Measurements from ENCODE around the gene HMOX1. TPM values are rescaled to one million over a fixed set of nuclear protein-coding genes. Genes with fewer than 3 reads are reported as not detected.

Gene HMOX1
- total and polyA plus RNA-seq, 2 of the 8 experiments (the other 6 are each of a cell fraction or from before 2014, with no cell fraction given) = 25.0 to 41.6 TPM

DNA sequence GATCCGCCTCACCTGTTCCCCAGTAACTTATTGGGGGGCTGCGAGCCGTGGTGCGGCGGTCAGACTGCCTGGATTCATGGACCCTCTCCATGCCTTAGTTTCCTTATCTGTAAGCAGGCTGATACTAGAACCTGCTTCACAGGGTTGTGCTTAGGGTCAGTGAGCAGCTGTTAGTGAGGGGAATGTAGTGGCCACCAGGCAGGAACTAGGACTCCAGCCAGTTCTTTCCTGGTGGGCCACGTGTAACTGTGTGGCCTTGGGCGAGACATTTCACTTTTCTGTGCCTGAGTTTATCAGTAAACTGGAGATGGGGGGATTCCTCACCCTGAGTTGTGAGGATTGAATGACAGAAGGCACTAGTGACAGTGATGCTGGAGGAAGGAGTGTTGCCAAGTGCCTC, 43.9 kb downstream of the HMOX1 start:
- Histone ChIP-seq H3K79me1 (ENCODE audit: low read depth, low read length) (no peaks in the 10 kb centered on the region; the same call in 1 of the 2 replicates), H2BK15ac (ENCODE audit: low read length) (no peak overlapping the region), H3K56ac (replicated peaks; ENCODE audit: insufficient read length, low read depth, low read length) (no peak overlapping the region), H3K27ac (ENCODE audit: low read depth, low read length) (no peak overlapping the region), H3K9ac (replicated peaks in 1 of 4; ENCODE audit: extremely low read depth in 1 of 4, low read depth in 3 of 4, low read length in 3 of 4) (no peak overlapping the region), H3K79me2 (ENCODE audit: control insufficient read depth in 1 of 2, insufficient read depth in 2 of 2, low read length in 2 of 2) (peaks cover 0 to 9% of the 10 kb centered on the region in 2 experiments; a peak in 1 of 4 replicates), H2BK12ac (ENCODE audit: low read depth, low read length) (no peak overlapping the region), H3K23me2 (ENCODE audit: low read depth, low read length) (no peaks in the 10 kb centered on the region), H2BK5ac (ENCODE audit: low read depth, low read length) (no peak overlapping the region), H4K20me1 (replicated peaks in 1 of 2; ENCODE audit: control insufficient read depth in 1 of 2, insufficient read depth in 2 of 2, low read length in 2 of 2) (peaks cover 20 to 22% of the 10 kb centered on the region in 2 experiments), H4K5ac (ENCODE audit: insufficient read length, low read depth, low read length) (no peak overlapping the region), H3K4ac (replicated peaks; ENCODE audit: insufficient read length, low read depth, low read length) (no peak overlapping the region), H2AK5ac (ENCODE audit: low read depth, low read length) (no peak overlapping the region), H3K9me3 (ENCODE audit: insufficient read depth in 2 of 2, low read depth in 1 of 2, low read length in 1 of 2) (no peaks in the 10 kb centered on the region), H3K18ac (ENCODE audit: extremely low read depth, low read length) (no peak overlapping the region), H4K91ac (replicated peaks; ENCODE audit: insufficient read length, low read length) (no peak overlapping the region), H2BK20ac (ENCODE audit: low read length) (no peak overlapping the region), H3K4me1 (replicated peaks in 1 of 4; ENCODE audit: control insufficient read depth in 3 of 4, insufficient read depth in 4 of 4, low read length in 3 of 4) (peaks cover 3 to 13% (median 7%) of the 10 kb centered on the region in 4 experiments; a peak in 6 of 7 replicates), H2AFZ (ENCODE audit: low read length) (no peak overlapping the region), H3K36me3 (ENCODE audit: control insufficient read depth in 2 of 4, insufficient read depth in 4 of 4, low read length in 3 of 4) (peaks cover 40 to 68% (median 60%) of the 10 kb centered on the region in 4 experiments), H4K8ac (ENCODE audit: extremely low read depth, insufficient read depth, low read length) (no peak overlapping the region), H3K14ac (ENCODE audit: insufficient read length) (no peak overlapping the region), H2BK120ac (replicated peaks; ENCODE audit: low read depth, low read length) (no peak overlapping the region), H3K4me2 (ENCODE audit: insufficient read depth in 1 of 2, low read depth in 2 of 2, low read length in 2 of 2) (no peak overlapping the region), H3K23ac (ENCODE audit: insufficient read length) (no peak overlapping the region), H3K4me3 (ENCODE audit: extremely low read depth in 1 of 4, insufficient read depth in 2 of 4, low read depth in 3 of 4, low read length in 4 of 4) (no peak overlapping the region), H3K27me3 (replicated peaks in 1 of 4; ENCODE audit: control insufficient read depth in 3 of 4, extremely low read depth in 1 of 4, insufficient read depth in 3 of 4, low read length in 3 of 4) (no peaks in the 10 kb centered on the region)
- WGBS, 2 experiments (ENCODE audit: extremely low coverage in 1 of 2, insufficient coverage in 1 of 2, insufficient read length in 1 of 2, insufficient replicate concordance in 2 of 2, low coverage in 1 of 2, low lambda C conversion rate in 2 of 2, missing lambda C conversion rate in 1 of 2) = 95% methylated on average over 7 of the region's 7 CpGs; no CpG with 5 or more reads in 1 of the 2 experiments
- ChIA-PET CTCF (ENCODE audit: partially characterized antibody) (interaction anchor here (1.0 to 11.3 kb wide), 3 partner anchors 10 to 72 kb away, joined by 4 to 122 read pairs (median 5); no protein-coding TSS in a partner anchor), POLR2A (ENCODE audit: partially characterized antibody) (interaction anchor here (0.9 to 57.4 kb wide), 4 partner anchors 10 to 76 kb away, joined by 3 to 1995 read pairs (median 1001); partner anchors contain the start of genes HMOX1 and MCM5)
- FAIRE-seq (no peak), DNase-seq (ENCODE audit: low read depth in 1 of 2, low spot score in 2 of 2) (no peak)
- no peak for TF ChIP-seq NRF1 (IDR thresholded peaks at IDR 0.05; ENCODE audit: low read depth, low read length)
- no peak for TF ChIP-seq JUN (IDR thresholded peaks at IDR 0.05; ENCODE audit: low read depth, low read length)
- no peak for TF ChIP-seq SIRT6 (IDR thresholded peaks at IDR 0.05; ENCODE audit: low read length)
- no peak for TF ChIP-seq CEBPB (IDR thresholded peaks at IDR 0.05; ENCODE audit: low read depth, low read length)
- no peak for TF ChIP-seq BACH1 (IDR thresholded peaks at IDR 0.05; ENCODE audit: low read length)
- no peak for TF ChIP-seq RBBP5 (IDR thresholded peaks at IDR 0.05; ENCODE audit: borderline replicate concordance, low read depth, low read length)
- TF ChIP-seq, protein P1, sequence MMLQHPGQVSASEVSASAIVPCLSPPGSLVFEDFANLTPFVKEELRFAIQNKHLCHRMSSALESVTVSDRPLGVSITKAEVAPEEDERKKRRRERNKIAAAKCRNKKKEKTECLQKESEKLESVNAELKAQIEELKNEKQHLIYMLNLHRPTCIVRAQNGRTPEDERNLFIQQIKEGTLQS (IDR thresholded peaks at IDR 0.05; ENCODE audit: insufficient read depth, low read depth, low read length) = no peak
- no peak for TF ChIP-seq RAD21 (IDR thresholded peaks at IDR 0.05 in 1 of 2, conservative IDR thresholded peaks at IDR 0.05 in 1 of 2; ENCODE audit: low read depth in 2 of 2, low read length in 2 of 2)
- TF ChIP-seq CREB1 (IDR thresholded peaks at IDR 0.05) = no peak
- TF ChIP-seq TAF1 (IDR thresholded peaks at IDR 0.05; ENCODE audit: low read depth, low read length) = no peak
- no peak for TF ChIP-seq POLR2A (IDR thresholded peaks at IDR 0.05; ENCODE audit: control extremely low read depth in 1 of 2, low read depth in 2 of 2, low read length in 2 of 2)
- TF ChIP-seq SIX5 (IDR thresholded peaks at IDR 0.05; ENCODE audit: low read depth, low read length) = no peak
- no peak for TF ChIP-seq PHF8 (conservative IDR thresholded peaks at IDR 0.05; ENCODE audit: low read depth, low read length)
- no peak; the same call in 1 of the 2 replicates for TF ChIP-seq POLR2AphosphoS5 (IDR thresholded peaks at IDR 0.05; ENCODE audit: low read depth, low read length)
